ENCODE measurements around the gene MGST2.

DNA sequence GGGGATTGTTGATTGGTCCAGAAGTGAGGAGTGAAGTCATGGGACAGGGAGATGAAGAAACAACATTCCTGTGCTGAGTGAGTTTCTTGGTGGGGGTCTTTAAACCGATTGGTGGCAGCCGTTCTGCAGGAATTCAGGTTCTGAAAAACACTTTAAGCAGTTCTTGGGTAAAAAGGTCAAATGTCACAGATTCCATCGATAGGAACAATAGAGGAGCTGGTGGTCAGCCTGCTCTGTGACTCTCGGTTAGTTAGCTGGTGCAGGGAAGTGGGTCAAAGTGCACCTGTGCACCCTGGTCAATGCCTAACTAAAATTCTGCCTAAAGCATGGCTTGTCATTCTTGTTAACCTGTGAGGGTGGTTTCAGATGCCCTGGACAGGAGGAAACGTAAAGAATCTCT lies 34.6 kb upstream of the MGST2 start:
- TF ChIP-seq POLR2A (IDR thresholded peaks at IDR 0.05), result no peak
- TF ChIP-seq, protein P1, sequence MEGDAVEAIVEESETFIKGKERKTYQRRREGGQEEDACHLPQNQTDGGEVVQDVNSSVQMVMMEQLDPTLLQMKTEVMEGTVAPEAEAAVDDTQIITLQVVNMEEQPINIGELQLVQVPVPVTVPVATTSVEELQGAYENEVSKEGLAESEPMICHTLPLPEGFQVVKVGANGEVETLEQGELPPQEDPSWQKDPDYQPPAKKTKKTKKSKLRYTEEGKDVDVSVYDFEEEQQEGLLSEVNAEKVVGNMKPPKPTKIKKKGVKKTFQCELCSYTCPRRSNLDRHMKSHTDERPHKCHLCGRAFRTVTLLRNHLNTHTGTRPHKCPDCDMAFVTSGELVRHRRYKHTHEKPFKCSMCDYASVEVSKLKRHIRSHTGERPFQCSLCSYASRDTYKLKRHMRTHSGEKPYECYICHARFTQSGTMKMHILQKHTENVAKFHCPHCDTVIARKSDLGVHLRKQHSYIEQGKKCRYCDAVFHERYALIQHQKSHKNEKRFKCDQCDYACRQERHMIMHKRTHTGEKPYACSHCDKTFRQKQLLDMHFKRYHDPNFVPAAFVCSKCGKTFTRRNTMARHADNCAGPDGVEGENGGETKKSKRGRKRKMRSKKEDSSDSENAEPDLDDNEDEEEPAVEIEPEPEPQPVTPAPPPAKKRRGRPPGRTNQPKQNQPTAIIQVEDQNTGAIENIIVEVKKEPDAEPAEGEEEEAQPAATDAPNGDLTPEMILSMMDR (IDR thresholded peaks at IDR 0.05), result no peak

Measured in prostate gland (tissue), 2 donors.